Measurements from ENCODE around the gene ZNF746. TPM values are rescaled to one million over a fixed set of nuclear protein-coding genes. Genes with fewer than 3 reads are reported as not detected.
A peak's percentile ranks its signal among the peaks of the same experiment; 100 is the strongest.

Gene ZNF746
- total and polyA plus RNA-seq, 9 of the 15 experiments (the other 6 are each of a cell fraction or from before 2014, with no cell fraction given) = 1.7 to 31.6 (median 13.3) TPM

GRCh38 chr7:149532654-149533053, 35.0 kb upstream of the ZNF746 start (continued):
- no peak for TF ChIP-seq HMBOX1 (IDR thresholded peaks at IDR 0.05)
- TF ChIP-seq ZNF280A (IDR thresholded peaks at IDR 0.05; ENCODE audit: low read depth, partially characterized antibody) = peak; percentile 44
- no peak for TF ChIP-seq HMG20A (CRISPR knock-in tag; conservative IDR thresholded peaks at IDR 0.05)
- TF ChIP-seq ZNF766 (CRISPR knock-in tag; conservative IDR thresholded peaks at IDR 0.05) = no peak
- TF ChIP-seq IFI16 (CRISPR knock-in tag; IDR thresholded peaks at IDR 0.05) = no peak
- no peak for TF ChIP-seq ZNF197 (CRISPR knock-in tag; IDR thresholded peaks at IDR 0.05; ENCODE audit: low read depth)
- no peak for TF ChIP-seq ID3 (CRISPR knock-in tag; IDR thresholded peaks at IDR 0.05)
- TF ChIP-seq ID3 (tag; IDR thresholded peaks at IDR 0.05) = no peak
- no peak for TF ChIP-seq CSDE1 (IDR thresholded peaks at IDR 0.05)
- TF ChIP-seq E2F1 (CRISPR knock-in tag; IDR thresholded peaks at IDR 0.05) = no peak
- TF ChIP-seq MTA2 (IDR thresholded peaks at IDR 0.05; ENCODE audit: low read depth) = no peak
- 0 out of 2 replicates have a peak, but pooled peaks have one; percentile 26 for TF ChIP-seq POLR2H (tag; IDR thresholded peaks at IDR 0.05; ENCODE audit: low read depth)
- TF ChIP-seq RBM34 (IDR thresholded peaks at IDR 0.05; ENCODE audit: borderline replicate concordance, insufficient read depth, low read length) = no peak
- TF ChIP-seq CHAMP1 (IDR thresholded peaks at IDR 0.05) = no peak
- peak; percentile 5 for TF ChIP-seq ZFP36 (IDR thresholded peaks at IDR 0.05; ENCODE audit: low read depth, low read length, partially characterized antibody)
- no peak for TF ChIP-seq ZNF212 (CRISPR knock-in tag; IDR thresholded peaks at IDR 0.05)
- TF ChIP-seq PRPF4 (IDR thresholded peaks at IDR 0.05; ENCODE audit: insufficient read depth, low read depth, low read length, poor library complexity, severe bottlenecking) = no peak
- TF ChIP-seq ZNF280B (CRISPR knock-in tag; IDR thresholded peaks at IDR 0.05) = peak; percentile 79; the same call in 1 of the 2 replicates
- no peak for TF ChIP-seq PML (IDR thresholded peaks at IDR 0.05; ENCODE audit: low read length)
- TF ChIP-seq NRF1 (conservative IDR thresholded peaks at IDR 0.05 in 1 of 2, IDR thresholded peaks at IDR 0.05 in 1 of 2) = no peak
- TF ChIP-seq ZKSCAN8 (CRISPR knock-in tag; IDR thresholded peaks at IDR 0.05) = no peak

Measured in K562 (cell line).